HG03060 (cell line): Measurements from ENCODE around the gene DOK3.
"Not testable (repeated sequence)": the region's sequence is repeated elsewhere in the genome, so short reads cannot be mapped to it uniquely, and the experiment has no call there.

Experiments used
- ATAC-seq: cut with Tn5 transposase; IDR thresholded peaks from one replicate; pipeline ENCODE4 v1.9.1; 2021; ENCODE audit warnings: low read depth, moderate number of reproducible peaks; ENCODE audit not compliant: unreplicated experiment

Gene DOK3

GRCh38 chr5:177537389-177538361 is 28.0 kb upstream of the DOK3 start:
- no peak for ATAC-seq

GRCh38 chr5:177536386-177536785 is 26.8 kb upstream of the DOK3 start:
- ATAC-seq, result no peak

- ATAC-seq, result no peak
These were observed 25.5 kb upstream of the DOK3 start for GRCh38 chr5:177535125-177535524.

- not testable (repeated sequence) for ATAC-seq
These were observed 24.8 kb upstream of the DOK3 start for GRCh38 chr5:177534433-177534832.

GRCh38 chr5:177531209-177531940 is 21.7 kb upstream of the DOK3 start:
- no peak for ATAC-seq

GRCh38 chr5:177530638-177531037 is 21.0 kb upstream of the DOK3 start:
- no peak for ATAC-seq

- no peak for ATAC-seq
These were observed 19.9 kb upstream of the DOK3 start for GRCh38 chr5:177529247-177530203.

- ATAC-seq, result no peak
These were observed 19.0 kb upstream of the DOK3 start for GRCh38 chr5:177528631-177529030.

- ATAC-seq, result no peak
These were observed 18.0 kb upstream of the DOK3 start for GRCh38 chr5:177527595-177527994.

- ATAC-seq, result no peak
These were observed 17.2 kb upstream of the DOK3 start for GRCh38 chr5:177526791-177527190.

GRCh38 chr5:177526191-177526590 is 16.6 kb upstream of the DOK3 start:
- no peak for ATAC-seq

GRCh38 chr5:177524941-177525655 is 15.5 kb upstream of the DOK3 start:
- ATAC-seq, result no peak

- no peak for ATAC-seq
These were observed 14.9 kb upstream of the DOK3 start for GRCh38 chr5:177524539-177524900.

GRCh38 chr5:177523711-177524538 is 14.3 kb upstream of the DOK3 start:
- no peak for ATAC-seq

GRCh38 chr5:177520916-177521513 is 11.4 kb upstream of the DOK3 start:
- no peak for ATAC-seq

- ATAC-seq, result no peak
These were observed 10.6 kb upstream of the DOK3 start for GRCh38 chr5:177520271-177520670.

GRCh38 chr5:177519463-177520235 is 10.0 kb upstream of the DOK3 start:
- no peak for ATAC-seq
